ENCODE measurements around the gene FOXP1. TPM values are rescaled to one million over a fixed set of nuclear protein-coding genes. Genes with fewer than 3 reads are reported as not detected.

Gene FOXP1
- total and polyA plus RNA-seq, 2 donors (not counting 1 experiment from before 2014, with no cell fraction given): 91.1 to 508 TPM

- Histone ChIP-seq H2AFZ (ENCODE audit: insufficient read depth, low read depth, low read length, poor library complexity, severe bottlenecking) (no peak overlapping the region), H3K4me1 (ENCODE audit: control insufficient read depth in 2 of 2, insufficient read depth in 2 of 2, low read length in 2 of 2) (no peaks in the 10 kb centered on the region), H3K9me3 (ENCODE audit: control extremely low read depth in 1 of 3, control insufficient read depth in 2 of 3, insufficient read depth in 1 of 3, low read length in 2 of 3) (peaks cover 0 to 9% (median 0%) of the 10 kb centered on the region in 3 donors), H3K9ac (ENCODE audit: low read length) (no peak overlapping the region), H3K36me3 (replicated peaks in 1 of 2; ENCODE audit: control extremely low read depth in 1 of 2, control insufficient read depth in 1 of 2, extremely low read depth in 1 of 2, insufficient read depth in 2 of 2, low read length in 1 of 2) (peaks cover 6 to 15% of the 10 kb centered on the region in 2 experiments), H3K79me2 (ENCODE audit: control insufficient read depth, insufficient read depth, low read length) (peaks cover 86% of the 10 kb centered on the region), H3K27ac (ENCODE audit: low read length in 2 of 2) (no peak overlapping the region), H4K20me1 (ENCODE audit: control insufficient read depth, insufficient read depth, low read length, poor library complexity, severe bottlenecking) (no peaks in the 10 kb centered on the region), H3K27me3 (replicated peaks in 1 of 4; ENCODE audit: control extremely low read depth in 1 of 4, control insufficient read depth in 3 of 4, insufficient read depth in 4 of 4, low read length in 3 of 4) (no peaks in the 10 kb centered on the region), H3K4me2 (replicated peaks; ENCODE audit: low read depth, low read length, poor library complexity, severe bottlenecking) (no peak overlapping the region), H3K4me3 (ENCODE audit: control extremely low read depth in 1 of 5, extremely low read depth in 1 of 5, insufficient read depth in 1 of 5, low read depth in 2 of 5, low read length in 4 of 5) (no peak overlapping the region)
- CTCF ChIA-PET: no interaction called here
- no peaks in the 10 kb centered on the region for H3K27me3 Mint-ChIP-seq
- intact Hi-C loops (cut with micrococcal nuclease): no loop called here
- H3K27ac Mint-ChIP-seq: no peak overlapping the region
- H3K4me1 Mint-ChIP-seq: peaks cover 12% of the 10 kb centered on the region
- H3K4me3 Mint-ChIP-seq: no peak overlapping the region
- no peak for ATAC-seq (ENCODE audit: low read depth)
- H3K9me3 Mint-ChIP-seq (ENCODE audit: insufficient read depth): no peaks in the 10 kb centered on the region
- POLR2A ChIA-PET: no interaction called here
- no peak for DNase-seq
- TF ChIP-seq, protein P1, sequence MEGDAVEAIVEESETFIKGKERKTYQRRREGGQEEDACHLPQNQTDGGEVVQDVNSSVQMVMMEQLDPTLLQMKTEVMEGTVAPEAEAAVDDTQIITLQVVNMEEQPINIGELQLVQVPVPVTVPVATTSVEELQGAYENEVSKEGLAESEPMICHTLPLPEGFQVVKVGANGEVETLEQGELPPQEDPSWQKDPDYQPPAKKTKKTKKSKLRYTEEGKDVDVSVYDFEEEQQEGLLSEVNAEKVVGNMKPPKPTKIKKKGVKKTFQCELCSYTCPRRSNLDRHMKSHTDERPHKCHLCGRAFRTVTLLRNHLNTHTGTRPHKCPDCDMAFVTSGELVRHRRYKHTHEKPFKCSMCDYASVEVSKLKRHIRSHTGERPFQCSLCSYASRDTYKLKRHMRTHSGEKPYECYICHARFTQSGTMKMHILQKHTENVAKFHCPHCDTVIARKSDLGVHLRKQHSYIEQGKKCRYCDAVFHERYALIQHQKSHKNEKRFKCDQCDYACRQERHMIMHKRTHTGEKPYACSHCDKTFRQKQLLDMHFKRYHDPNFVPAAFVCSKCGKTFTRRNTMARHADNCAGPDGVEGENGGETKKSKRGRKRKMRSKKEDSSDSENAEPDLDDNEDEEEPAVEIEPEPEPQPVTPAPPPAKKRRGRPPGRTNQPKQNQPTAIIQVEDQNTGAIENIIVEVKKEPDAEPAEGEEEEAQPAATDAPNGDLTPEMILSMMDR (IDR thresholded peaks at IDR 0.05): no peak
- no peak for TF ChIP-seq EZH2 (IDR thresholded peaks at IDR 0.05; ENCODE audit: borderline replicate concordance, insufficient read depth, low read depth, low read length, poor library complexity, severe bottlenecking)
- WGBS (ENCODE audit: insufficient coverage): 89% methylated on average over 11 of the region's 18 CpGs
Measured at GRCh38 chr3:71330909-71331308, 252.6 kb downstream of the FOXP1 start.

- WGBS (ENCODE audit: insufficient coverage): no CpG with 5 or more reads among the region's 1 CpG
- Histone ChIP-seq H2AFZ (ENCODE audit: insufficient read depth, low read depth, low read length, poor library complexity, severe bottlenecking) (no peak overlapping the region), H3K27me3 (replicated peaks in 1 of 4; ENCODE audit: control extremely low read depth in 1 of 4, control insufficient read depth in 3 of 4, insufficient read depth in 4 of 4, low read length in 3 of 4) (no peaks in the 10 kb centered on the region), H3K27ac (ENCODE audit: low read length in 2 of 2) (no peak overlapping the region), H3K4me1 (ENCODE audit: control insufficient read depth in 2 of 2, insufficient read depth in 2 of 2, low read length in 2 of 2) (no peaks in the 10 kb centered on the region), H3K4me3 (ENCODE audit: control extremely low read depth in 1 of 5, extremely low read depth in 1 of 5, insufficient read depth in 1 of 5, low read depth in 2 of 5, low read length in 4 of 5) (no peak overlapping the region), H3K79me2 (ENCODE audit: control insufficient read depth, insufficient read depth, low read length) (peaks cover 86% of the 10 kb centered on the region), H4K20me1 (ENCODE audit: control insufficient read depth, insufficient read depth, low read length, poor library complexity, severe bottlenecking) (no peaks in the 10 kb centered on the region), H3K4me2 (replicated peaks; ENCODE audit: low read depth, low read length, poor library complexity, severe bottlenecking) (no peak overlapping the region), H3K36me3 (replicated peaks in 1 of 2; ENCODE audit: control extremely low read depth in 1 of 2, control insufficient read depth in 1 of 2, extremely low read depth in 1 of 2, insufficient read depth in 2 of 2, low read length in 1 of 2) (peaks cover 6 to 15% of the 10 kb centered on the region in 2 experiments), H3K9me3 (ENCODE audit: control extremely low read depth in 1 of 3, control insufficient read depth in 2 of 3, insufficient read depth in 1 of 3, low read length in 2 of 3) (peaks cover 0 to 9% (median 0%) of the 10 kb centered on the region in 3 donors), H3K9ac (ENCODE audit: low read length) (no peak overlapping the region)
- no peak overlapping the region for H3K4me3 Mint-ChIP-seq
- ATAC-seq (ENCODE audit: low read depth) (no peak), DNase-seq (no peak)
- H3K27ac Mint-ChIP-seq: no peak overlapping the region
- H3K27me3 Mint-ChIP-seq: no peaks in the 10 kb centered on the region
- peaks cover 12% of the 10 kb centered on the region for H3K4me1 Mint-ChIP-seq
- TF ChIP-seq, protein P1 (IDR thresholded peaks at IDR 0.05): no peak
- no peak for TF ChIP-seq EZH2 (IDR thresholded peaks at IDR 0.05; ENCODE audit: borderline replicate concordance, insufficient read depth, low read depth, low read length, poor library complexity, severe bottlenecking)
- ChIA-PET CTCF (no interaction called here), POLR2A (no interaction called here)
- intact Hi-C loops (cut with micrococcal nuclease): no loop called here
- H3K9me3 Mint-ChIP-seq (ENCODE audit: insufficient read depth): no peaks in the 10 kb centered on the region
Measured at GRCh38 chr3:71330505-71330904, 253.0 kb downstream of the FOXP1 start.

All from B cell (primary cell).